Measurements from ENCODE around the gene IL25. TPM values are rescaled to one million over a fixed set of nuclear protein-coding genes. Genes with fewer than 3 reads are reported as not detected.

Gene IL25
- total and polyA plus RNA-seq, 10 of the 15 experiments (the other 5 are each of a cell fraction or from before 2014, with no cell fraction given), result not detected

- intact Hi-C loops (cut with micrococcal nuclease; ENCODE audit: unreplicated experiment), result no loop called here
Observed at GRCh38 chr14:23406244-23406643, 33.6 kb downstream of the IL25 start.

GRCh38 chr14:23406725-23407355 lies 34.2 kb downstream of the IL25 start:
- Histone ChIP-seq H3K4me2 (ENCODE audit: control insufficient read depth, insufficient read depth) (no peak overlapping the region), H2AFZ (ENCODE audit: control insufficient read depth, low read depth, low read length) (no peak overlapping the region), H3K27me3 (replicated peaks in 1 of 2; ENCODE audit: control insufficient read depth in 2 of 2, insufficient read depth in 2 of 2, low read length in 1 of 2) (peaks cover 0 to 3% of the 10 kb centered on the region in 2 experiments; a peak in 3 of 4 replicates), H3K9ac (ENCODE audit: control insufficient read depth, insufficient read depth, low read length) (no peak overlapping the region), H3K79me2 (ENCODE audit: control insufficient read depth, insufficient read depth, low read length) (no peaks in the 10 kb centered on the region), H3K4me1 (ENCODE audit: control insufficient read depth, insufficient read depth, low read length) (no peaks in the 10 kb centered on the region), H3K27ac (ENCODE audit: control insufficient read depth, insufficient read depth) (no peak overlapping the region), H4K20me1 (ENCODE audit: control insufficient read depth, insufficient read depth) (no peaks in the 10 kb centered on the region), H3K36me3 (ENCODE audit: control insufficient read depth in 2 of 2, insufficient read depth in 2 of 2, low read length in 1 of 2) (no peaks in the 10 kb centered on the region), H3K9me3 (replicated peaks; ENCODE audit: control insufficient read depth, insufficient read depth, low read length) (no peaks in the 10 kb centered on the region), H3K4me3 (no peak overlapping the region)
- ChIA-PET SMC1A (ENCODE audit: uncharacterized antibody, unreplicated experiment) (no interaction called here), CTCF (no interaction called here), RAD21 (ENCODE audit: unreplicated experiment) (no interaction called here), POLR2A (no interaction called here)
- no peak for FAIRE-seq
- no peak for ATAC-seq
- WGBS (ENCODE audit: insufficient coverage, insufficient replicate concordance, low lambda C conversion rate, missing lambda C conversion rate), result 41% methylated on average over 15 of the region's 15 CpGs
- no peak for DNase-seq (ENCODE audit: low read depth, low spot score)
- no TSS peak for BruUV-seq (replicated peaks)
- intact Hi-C loops (cut with micrococcal nuclease; ENCODE audit: unreplicated experiment), result no loop called here
- in situ Hi-C loops (cut with MboI), result no loop called here
- TF ChIP-seq JUND (IDR thresholded peaks at IDR 0.05; ENCODE audit: low read depth, low read length) (no peak), MXI1 (IDR thresholded peaks at IDR 0.05; ENCODE audit: low read depth, low read length) (no peak), CUX1 (IDR thresholded peaks at IDR 0.05; ENCODE audit: insufficient replicate concordance, low read depth, low read length) (no peak), ZBTB11 (CRISPR knock-in tag; IDR thresholded peaks at IDR 0.05) (no peak), TCF12 (IDR thresholded peaks at IDR 0.05; ENCODE audit: low read depth, low read length) (no peak), ZSCAN29 (IDR thresholded peaks at IDR 0.05) (no peak)

More at GRCh38 chr14:23406244-23406643, 33.6 kb downstream of the IL25 start:
- no peak for DNase-seq (ENCODE audit: low read depth, low spot score)
- ChIA-PET RAD21 (ENCODE audit: unreplicated experiment) (no interaction called here), POLR2A (no interaction called here), CTCF (no interaction called here), SMC1A (ENCODE audit: uncharacterized antibody, unreplicated experiment) (no interaction called here)
- no peak overlapping the region for H3K9ac ChIP-seq (ENCODE audit: control insufficient read depth, insufficient read depth, low read length)
- no peaks in the 10 kb centered on the region for H3K79me2 ChIP-seq (ENCODE audit: control insufficient read depth, insufficient read depth, low read length)
- no peak overlapping the region for H3K4me3 ChIP-seq
- no peak overlapping the region for H3K4me2 ChIP-seq (ENCODE audit: control insufficient read depth, insufficient read depth)
- in situ Hi-C loops (cut with MboI), result no loop called here
- no peaks in the 10 kb centered on the region for H4K20me1 ChIP-seq (ENCODE audit: control insufficient read depth, insufficient read depth)
- H3K36me3 ChIP-seq (ENCODE audit: control insufficient read depth in 2 of 2, insufficient read depth in 2 of 2, low read length in 1 of 2), result no peaks in the 10 kb centered on the region
- BruUV-seq (replicated peaks), result no TSS peak
- ATAC-seq, result peak; percentile 68
- no peaks in the 10 kb centered on the region for H3K9me3 ChIP-seq (replicated peaks; ENCODE audit: control insufficient read depth, insufficient read depth, low read length)
- FAIRE-seq, result no peak
- H3K27ac ChIP-seq (ENCODE audit: control insufficient read depth, insufficient read depth), result no peak overlapping the region
- no peak overlapping the region for H2AFZ ChIP-seq (ENCODE audit: control insufficient read depth, low read depth, low read length)
- WGBS (ENCODE audit: insufficient coverage, insufficient replicate concordance, low lambda C conversion rate, missing lambda C conversion rate), result 0% methylated on average over 4 of the region's 4 CpGs
- H3K27me3 ChIP-seq (replicated peaks in 1 of 2; ENCODE audit: control insufficient read depth in 2 of 2, insufficient read depth in 2 of 2, low read length in 1 of 2), result peaks cover 0 to 3% of the 10 kb centered on the region in 2 experiments; a peak in 3 of 4 replicates
- TF ChIP-seq ZNF207 (IDR thresholded peaks at IDR 0.05; ENCODE audit: borderline replicate concordance) (no peak), MEF2B (IDR thresholded peaks at IDR 0.05; ENCODE audit: partially characterized antibody, poor library complexity, severe bottlenecking) (peak; percentile 61), POLR2A (IDR thresholded peaks at IDR 0.05; ENCODE audit: low read depth, low read length) (no peak)
- H3K4me1 ChIP-seq (ENCODE audit: control insufficient read depth, insufficient read depth, low read length), result no peaks in the 10 kb centered on the region

Data from GM12878 (cell line).